OCI-LY7 (cell line): ENCODE measurements around the gene TPST2. TPM values are rescaled to one million over a fixed set of nuclear protein-coding genes. Genes with fewer than 3 reads are reported as not detected.

Experiments used
- BruUV-seq: library from RNA; stranded (reverse); fragments of 400-500 nt; replicated peaks from 2 replicates; lab custom pipeline; 2021; lab: Mats Ljungman, UMichigan
- CTCF ChIA-PET: fragments of 300-600 bp; sonication (Branson Sonifier 250); formaldehyde crosslinking; loops from one replicate; lab custom pipeline; 2022; ENCODE audit warnings: antibody characterized with exemption; ENCODE audit not compliant: unreplicated experiment; lab: Charles Lee
- POLR2A ChIA-PET: fragments of 300-600 bp; sonication (Branson Sonifier 250); formaldehyde crosslinking; loops from one replicate; lab custom pipeline; 2022; ENCODE audit warnings: antibody characterized with exemption; lab: Charles Lee
- DNase-seq: peaks from one replicate; pipeline ENCODE4 v3.0.0-alpha.2; 2015; ENCODE audit warnings: low spot score
- H2AFZ ChIP-seq: fragments of 200-600 bp; sonication (generic), shearing (Covaris generic); 2 replicates; pipeline ENCODE4 v1.6.1; 2014; ENCODE audit warnings: mild to moderate bottlenecking, antibody characterized with exemption, low read length, moderate library complexity
- H3K27ac ChIP-seq: fragments of 200-600 bp; sonication (generic); 2 replicates; pipeline ENCODE4 v1.5.1; 2014; ENCODE audit warnings: mixed run types, low read depth, mild to moderate bottlenecking, moderate library complexity, low read length, inconsistent platforms; ENCODE audit not compliant: poor library complexity, severe bottlenecking
- H3K36me3 ChIP-seq: fragments of 200-600 bp; sonication (generic); 2 replicates; pipeline ENCODE4 v1.6.1; 2014; ENCODE audit warnings: mild to moderate bottlenecking, antibody characterized with exemption, low read length, moderate library complexity, mixed read lengths; ENCODE audit not compliant: insufficient read depth
- H3K4me1 ChIP-seq: fragments of 200-600 bp; sonication (generic); 2 replicates; pipeline ENCODE4 v1.5.1; 2014; ENCODE audit warnings: mild to moderate bottlenecking, low read length; ENCODE audit not compliant: insufficient read depth, poor library complexity, severe bottlenecking
- H3K4me2 ChIP-seq: fragments of 200-600 bp; sonication (generic); 2 replicates; pipeline ENCODE4 v1.6.1; 2014; ENCODE audit warnings: mild to moderate bottlenecking, low read length
- H3K4me3 ChIP-seq: fragments of 200-600 bp; sonication (generic); 2 replicates; pipeline ENCODE4 v1.5.1; 2014; ENCODE audit warnings: mild to moderate bottlenecking, low read depth, low read length; ENCODE audit not compliant: poor library complexity, severe bottlenecking
- H3K79me2 ChIP-seq: fragments of 200-600 bp; sonication (generic); 2 replicates; pipeline ENCODE4 v1.6.1; 2016; ENCODE audit warnings: low read depth, mild to moderate bottlenecking, low read length, moderate library complexity, mixed read lengths; ENCODE audit not compliant: insufficient read depth
- H3K9me2 ChIP-seq: fragments of 200-600 bp; sonication (generic); 2 replicates; pipeline ENCODE4 v1.6.1; 2016; ENCODE audit warnings: mild to moderate bottlenecking, low read length, mixed read lengths; ENCODE audit not compliant: insufficient read depth
- H3K9me3 ChIP-seq: fragments of 200-600 bp; sonication (generic); 2 replicates; pipeline ENCODE4 v1.6.1; 2014; ENCODE audit warnings: mild to moderate bottlenecking, mixed run types, low read length, mixed read lengths
- H4K20me1 ChIP-seq: fragments of 200-600 bp; sonication (generic); 2 replicates; pipeline ENCODE4 v1.6.1; 2014; ENCODE audit warnings: mild to moderate bottlenecking, antibody characterized with exemption, low read length, moderate library complexity, mixed read lengths; ENCODE audit not compliant: insufficient read depth
- EZH2phosphoT487 ChIP-seq: fragments of 200-600 bp; sonication (generic); IDR thresholded peaks from 2 replicates; pipeline ENCODE4 v1.6.1; 2018; ENCODE audit warnings: low read depth, borderline replicate concordance, mild to moderate bottlenecking, mixed run types, antibody characterized with exemption, low read length, moderate library complexity, mixed read lengths
- intact Hi-C: fragments of 100-400 bp; cut with micrococcal nuclease; formaldehyde crosslinking; loops from one replicate; pipeline ENCODE4 v1.10.0; 2022; ENCODE audit not compliant: unreplicated experiment
- total RNA-seq, 2 experiments: library from RNA; depleted of rRNA in 1 of 2; stranded (reverse); fragments of >200 nt in 1 of 2; shearing (Covaris generic) in 1 of 2; gene quantifications; 2 replicates each; pipeline ENCODE4 v1.2.3, GENCODE V29; 2014 to 2022
- TF ChIP-seq, protein P1 (sequence below): fragments of 200-600 bp; sonication (generic); conservative IDR thresholded peaks from 2 replicates; pipeline ENCODE4 v1.5.1; 2014; ENCODE audit warnings: mild to moderate bottlenecking, antibody characterized with exemption, low read length, moderate library complexity, mixed read lengths

The TPST2 gene
- total RNA-seq, 2 experiments from 2014 or later: 12.5 to 19.1 TPM

GRCh38 chr22:26610996-26611395 lies 21.1 kb upstream of the TPST2 start:
- ChIA-PET CTCF (no interaction called here), POLR2A (interaction anchor here (1.3 kb wide), 1 partner anchor 19 kb away, joined by 3 read pairs; no protein-coding TSS in a partner anchor)
- Histone ChIP-seq H3K4me3 (no peak overlapping the region), H3K36me3 (no peaks in the 10 kb centered on the region), H3K27ac (peak overlapping the region; percentile 39), H3K4me2 (peak overlapping the region; percentile 52; the same call in 1 of the 2 replicates), H3K9me3 (no peaks in the 10 kb centered on the region), H3K9me2 (no peaks in the 10 kb centered on the region), H3K79me2 (no peaks in the 10 kb centered on the region), H3K4me1 (peaks cover 38% of the 10 kb centered on the region), H4K20me1 (no peaks in the 10 kb centered on the region), H2AFZ (peak overlapping the region; percentile 64; the same call in 1 of the 2 replicates)
- intact Hi-C loops: no loop called here
- TF ChIP-seq, protein P1, sequence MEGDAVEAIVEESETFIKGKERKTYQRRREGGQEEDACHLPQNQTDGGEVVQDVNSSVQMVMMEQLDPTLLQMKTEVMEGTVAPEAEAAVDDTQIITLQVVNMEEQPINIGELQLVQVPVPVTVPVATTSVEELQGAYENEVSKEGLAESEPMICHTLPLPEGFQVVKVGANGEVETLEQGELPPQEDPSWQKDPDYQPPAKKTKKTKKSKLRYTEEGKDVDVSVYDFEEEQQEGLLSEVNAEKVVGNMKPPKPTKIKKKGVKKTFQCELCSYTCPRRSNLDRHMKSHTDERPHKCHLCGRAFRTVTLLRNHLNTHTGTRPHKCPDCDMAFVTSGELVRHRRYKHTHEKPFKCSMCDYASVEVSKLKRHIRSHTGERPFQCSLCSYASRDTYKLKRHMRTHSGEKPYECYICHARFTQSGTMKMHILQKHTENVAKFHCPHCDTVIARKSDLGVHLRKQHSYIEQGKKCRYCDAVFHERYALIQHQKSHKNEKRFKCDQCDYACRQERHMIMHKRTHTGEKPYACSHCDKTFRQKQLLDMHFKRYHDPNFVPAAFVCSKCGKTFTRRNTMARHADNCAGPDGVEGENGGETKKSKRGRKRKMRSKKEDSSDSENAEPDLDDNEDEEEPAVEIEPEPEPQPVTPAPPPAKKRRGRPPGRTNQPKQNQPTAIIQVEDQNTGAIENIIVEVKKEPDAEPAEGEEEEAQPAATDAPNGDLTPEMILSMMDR: no peak
- TF ChIP-seq EZH2phosphoT487: no peak
- BruUV-seq: no TSS peak
- DNase-seq: no peak

DNA sequence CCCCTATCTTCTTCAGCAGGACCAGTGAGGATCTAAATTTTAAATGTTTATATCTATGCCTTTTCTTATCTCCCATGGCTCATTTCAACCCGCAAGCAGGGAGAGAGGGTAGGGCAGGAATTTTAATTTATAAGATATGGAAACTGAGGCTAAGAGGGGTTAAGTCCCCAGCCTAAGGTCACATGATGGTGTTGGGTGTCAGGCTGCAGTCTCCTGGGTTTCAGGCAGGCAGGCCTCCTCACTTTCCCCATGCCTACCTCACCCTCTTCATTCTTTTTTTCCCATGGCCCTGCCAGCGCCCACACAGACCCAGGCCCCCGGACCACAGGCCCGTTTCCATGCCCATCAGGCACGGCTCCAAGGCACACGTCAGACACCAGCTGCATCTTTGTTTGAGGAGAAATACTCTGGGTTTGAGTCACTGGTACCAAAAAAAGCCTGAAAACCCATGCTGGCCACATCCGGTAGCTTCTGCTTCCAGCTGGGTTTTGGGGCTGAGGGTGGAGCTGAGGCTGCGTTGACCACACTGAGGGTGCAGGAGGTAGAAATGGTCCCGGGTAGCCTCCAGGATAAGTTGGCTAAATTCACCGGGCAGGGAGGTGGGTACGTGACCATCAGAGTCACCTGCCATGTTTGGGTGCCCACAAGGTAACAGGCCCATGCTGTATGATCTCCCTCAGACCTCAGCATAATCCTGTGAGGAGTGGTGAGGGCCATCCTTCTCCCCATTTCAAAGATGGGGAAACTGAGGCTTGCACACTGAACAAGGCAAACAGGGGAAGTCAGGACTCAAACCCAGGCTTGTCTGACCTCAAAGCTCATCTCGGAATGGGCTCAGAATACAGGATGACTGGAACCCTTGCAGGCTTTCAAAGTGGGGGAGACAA lies 20.4 kb upstream of the TPST2 start:
- Histone ChIP-seq H3K9me3 (no peaks in the 10 kb centered on the region), H3K4me3 (peak overlapping the region; percentile 9), H3K4me1 (peaks cover 31% of the 10 kb centered on the region), H2AFZ (peak overlapping the region; percentile 64; the same call in 1 of the 2 replicates), H3K27ac (peak overlapping the region; percentile 39), H3K9me2 (no peaks in the 10 kb centered on the region), H3K79me2 (no peaks in the 10 kb centered on the region), H3K4me2 (peak overlapping the region; percentile 52), H3K36me3 (no peaks in the 10 kb centered on the region), H4K20me1 (no peaks in the 10 kb centered on the region)
- intact Hi-C loops: no loop called here
- ChIA-PET CTCF (no interaction called here), POLR2A (no interaction called here)
- TF ChIP-seq, protein P1: no peak
- DNase-seq: peak; percentile 81
- BruUV-seq: no TSS peak

DNA sequence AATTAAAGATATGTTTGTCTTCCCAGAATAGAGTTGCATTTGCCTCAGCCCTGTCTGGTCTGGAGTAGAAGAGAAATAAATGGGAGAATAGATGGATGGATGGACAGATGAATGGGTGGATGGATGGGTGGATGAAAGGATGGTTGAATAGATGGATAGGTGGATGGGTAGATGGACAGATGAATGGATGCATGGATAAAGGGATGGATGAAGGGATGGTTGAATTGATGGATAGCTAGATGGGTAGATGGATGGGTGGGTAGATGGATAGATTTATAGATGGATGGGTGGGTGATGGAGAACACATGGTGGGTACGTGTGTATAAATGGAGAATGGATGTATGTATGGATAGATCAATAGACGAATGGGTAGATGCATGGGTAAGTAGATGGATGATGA lies 19.4 kb upstream of the TPST2 start:
- Histone ChIP-seq H2AFZ (no peak overlapping the region), H3K9me2 (no peaks in the 10 kb centered on the region), H3K4me2 (no peak overlapping the region), H3K27ac (no peak overlapping the region), H3K79me2 (no peaks in the 10 kb centered on the region), H3K4me3 (no peak overlapping the region), H3K4me1 (peaks cover 21% of the 10 kb centered on the region), H3K36me3 (no peaks in the 10 kb centered on the region), H3K9me3 (no peaks in the 10 kb centered on the region), H4K20me1 (no peaks in the 10 kb centered on the region)
- BruUV-seq: no TSS peak
- no peak for DNase-seq
- intact Hi-C loops: no loop called here
- ChIA-PET CTCF (no interaction called here), POLR2A (no interaction called here)
- TF ChIP-seq, protein P1: no peak
- TF ChIP-seq EZH2phosphoT487: no peak
